ENCODE data around the gene FAM210B. TPM values are rescaled to one million over a fixed set of nuclear protein-coding genes. Genes with fewer than 3 reads are reported as not detected.

Gene FAM210B
- total and polyA plus RNA-seq, 10 of the 15 experiments (the other 5 are each of a cell fraction or from before 2014, with no cell fraction given), result 0.13 to 1.4 (median 0.68) TPM

DNA sequence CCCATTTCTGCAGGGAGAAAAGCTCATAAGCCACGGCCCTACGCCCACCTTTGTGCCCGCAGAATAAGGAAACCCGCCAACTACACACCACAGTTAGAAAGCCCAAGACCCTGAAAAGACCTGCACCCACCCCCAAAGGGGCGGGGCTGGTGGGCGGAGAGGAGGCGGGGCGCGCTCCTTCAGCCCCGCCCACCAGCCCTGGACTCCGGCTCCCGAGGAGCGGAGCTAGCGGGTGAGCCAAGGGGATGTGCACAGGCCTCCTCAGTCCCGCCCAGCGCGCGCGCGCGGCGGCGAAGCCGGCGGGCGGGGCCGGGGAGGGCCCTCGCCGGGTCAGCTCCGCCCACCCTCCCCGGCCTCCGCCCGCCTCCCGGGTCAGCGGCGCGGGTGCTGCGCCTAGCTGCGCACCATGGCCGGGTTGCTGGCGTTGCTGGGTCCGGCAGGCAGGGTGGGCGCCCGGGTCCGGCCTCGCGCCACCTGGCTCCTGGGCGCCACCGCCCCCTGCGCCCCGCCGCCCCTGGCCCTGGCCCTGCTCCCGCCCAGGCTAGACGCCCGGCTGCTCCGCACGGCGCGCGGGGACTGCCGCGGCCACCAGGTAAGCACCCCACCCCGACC is at the start of gene FAM210B (continued):
- TF ChIP-seq, protein P1, sequence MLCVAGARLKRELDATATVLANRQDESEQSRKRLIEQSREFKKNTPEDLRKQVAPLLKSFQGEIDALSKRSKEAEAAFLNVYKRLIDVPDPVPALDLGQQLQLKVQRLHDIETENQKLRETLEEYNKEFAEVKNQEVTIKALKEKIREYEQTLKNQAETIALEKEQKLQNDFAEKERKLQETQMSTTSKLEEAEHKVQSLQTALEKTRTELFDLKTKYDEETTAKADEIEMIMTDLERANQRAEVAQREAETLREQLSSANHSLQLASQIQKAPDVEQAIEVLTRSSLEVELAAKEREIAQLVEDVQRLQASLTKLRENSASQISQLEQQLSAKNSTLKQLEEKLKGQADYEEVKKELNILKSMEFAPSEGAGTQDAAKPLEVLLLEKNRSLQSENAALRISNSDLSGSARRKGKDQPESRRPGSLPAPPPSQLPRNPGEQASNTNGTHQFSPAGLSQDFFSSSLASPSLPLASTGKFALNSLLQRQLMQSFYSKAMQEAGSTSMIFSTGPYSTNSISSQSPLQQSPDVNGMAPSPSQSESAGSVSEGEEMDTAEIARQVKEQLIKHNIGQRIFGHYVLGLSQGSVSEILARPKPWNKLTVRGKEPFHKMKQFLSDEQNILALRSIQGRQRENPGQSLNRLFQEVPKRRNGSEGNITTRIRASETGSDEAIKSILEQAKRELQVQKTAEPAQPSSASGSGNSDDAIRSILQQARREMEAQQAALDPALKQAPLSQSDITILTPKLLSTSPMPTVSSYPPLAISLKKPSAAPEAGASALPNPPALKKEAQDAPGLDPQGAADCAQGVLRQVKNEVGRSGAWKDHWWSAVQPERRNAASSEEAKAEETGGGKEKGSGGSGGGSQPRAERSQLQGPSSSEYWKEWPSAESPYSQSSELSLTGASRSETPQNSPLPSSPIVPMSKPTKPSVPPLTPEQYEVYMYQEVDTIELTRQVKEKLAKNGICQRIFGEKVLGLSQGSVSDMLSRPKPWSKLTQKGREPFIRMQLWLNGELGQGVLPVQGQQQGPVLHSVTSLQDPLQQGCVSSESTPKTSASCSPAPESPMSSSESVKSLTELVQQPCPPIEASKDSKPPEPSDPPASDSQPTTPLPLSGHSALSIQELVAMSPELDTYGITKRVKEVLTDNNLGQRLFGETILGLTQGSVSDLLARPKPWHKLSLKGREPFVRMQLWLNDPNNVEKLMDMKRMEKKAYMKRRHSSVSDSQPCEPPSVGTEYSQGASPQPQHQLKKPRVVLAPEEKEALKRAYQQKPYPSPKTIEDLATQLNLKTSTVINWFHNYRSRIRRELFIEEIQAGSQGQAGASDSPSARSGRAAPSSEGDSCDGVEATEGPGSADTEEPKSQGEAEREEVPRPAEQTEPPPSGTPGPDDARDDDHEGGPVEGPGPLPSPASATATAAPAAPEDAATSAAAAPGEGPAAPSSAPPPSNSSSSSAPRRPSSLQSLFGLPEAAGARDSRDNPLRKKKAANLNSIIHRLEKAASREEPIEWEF (IDR thresholded peaks at IDR 0.05; ENCODE audit: insufficient replicate concordance, low read depth, low read length), result no peak
- peak in 1 of 2 experiments; percentile 36; a peak in 1 of 3 replicates for TF ChIP-seq EGR1 (IDR thresholded peaks at IDR 0.05; ENCODE audit: borderline replicate concordance in 1 of 2, low read depth in 2 of 2, low read length in 2 of 2)
- TF ChIP-seq POLR2A (IDR thresholded peaks at IDR 0.05; ENCODE audit: low read depth, low read length), result peak; percentile 51
- no peak for TF ChIP-seq CHD2 (IDR thresholded peaks at IDR 0.05; ENCODE audit: borderline replicate concordance, low read depth, low read length)
- TF ChIP-seq SP1 (IDR thresholded peaks at IDR 0.05; ENCODE audit: low read depth, low read length), result peak; percentile 56
- TF ChIP-seq, protein P2, sequence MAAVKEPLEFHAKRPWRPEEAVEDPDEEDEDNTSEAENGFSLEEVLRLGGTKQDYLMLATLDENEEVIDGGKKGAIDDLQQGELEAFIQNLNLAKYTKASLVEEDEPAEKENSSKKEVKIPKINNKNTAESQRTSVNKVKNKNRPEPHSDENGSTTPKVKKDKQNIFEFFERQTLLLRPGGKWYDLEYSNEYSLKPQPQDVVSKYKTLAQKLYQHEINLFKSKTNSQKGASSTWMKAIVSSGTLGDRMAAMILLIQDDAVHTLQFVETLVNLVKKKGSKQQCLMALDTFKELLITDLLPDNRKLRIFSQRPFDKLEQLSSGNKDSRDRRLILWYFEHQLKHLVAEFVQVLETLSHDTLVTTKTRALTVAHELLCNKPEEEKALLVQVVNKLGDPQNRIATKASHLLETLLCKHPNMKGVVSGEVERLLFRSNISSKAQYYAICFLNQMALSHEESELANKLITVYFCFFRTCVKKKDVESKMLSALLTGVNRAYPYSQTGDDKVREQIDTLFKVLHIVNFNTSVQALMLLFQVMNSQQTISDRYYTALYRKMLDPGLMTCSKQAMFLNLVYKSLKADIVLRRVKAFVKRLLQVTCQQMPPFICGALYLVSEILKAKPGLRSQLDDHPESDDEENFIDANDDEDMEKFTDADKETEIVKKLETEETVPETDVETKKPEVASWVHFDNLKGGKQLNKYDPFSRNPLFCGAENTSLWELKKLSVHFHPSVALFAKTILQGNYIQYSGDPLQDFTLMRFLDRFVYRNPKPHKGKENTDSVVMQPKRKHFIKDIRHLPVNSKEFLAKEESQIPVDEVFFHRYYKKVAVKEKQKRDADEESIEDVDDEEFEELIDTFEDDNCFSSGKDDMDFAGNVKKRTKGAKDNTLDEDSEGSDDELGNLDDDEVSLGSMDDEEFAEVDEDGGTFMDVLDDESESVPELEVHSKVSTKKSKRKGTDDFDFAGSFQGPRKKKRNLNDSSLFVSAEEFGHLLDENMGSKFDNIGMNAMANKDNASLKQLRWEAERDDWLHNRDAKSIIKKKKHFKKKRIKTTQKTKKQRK (IDR thresholded peaks at IDR 0.05; ENCODE audit: low read depth, low read length), result no peak
- TF ChIP-seq FOS (IDR thresholded peaks at IDR 0.05; ENCODE audit: borderline replicate concordance, extremely low read depth, insufficient read length), result no peak
